Occipital lobe (tissue), 2 donors: ENCODE results near the gene NME5. TPM values are rescaled to one million over a fixed set of nuclear protein-coding genes. Genes with fewer than 3 reads are reported as not detected.
"Not testable (repeated sequence)": the region's sequence is repeated elsewhere in the genome, so short reads cannot be mapped to it uniquely, and the experiment has no call there.

Experiments
- DNase-seq: peaks from one replicate; lab custom pipeline; 2025; lab: John Stamatoyannopoulos, UW
- total RNA-seq: library from RNA; depleted of rRNA; stranded (reverse); fragments of >200 nt; gene quantifications from one replicate; pipeline ENCODE4 v1.2.3, GENCODE V29; 2014

Gene NME5
- total RNA-seq, result 9.4 TPM

GRCh38 chr5:138138949-138139780 is at the start of gene NME5:
NME5 (minus strand) TSS chr5:138139428; CDS start chr5:138138780, 648 bp downstream.
- DNase-seq, result peak; percentile 67

- DNase-seq, result no peak
Measured at GRCh38 chr5:138188626-138189025, 49.4 kb upstream of the NME5 start.

GRCh38 chr5:138186002-138186447 is 46.8 kb upstream of the NME5 start:
- DNase-seq, result no peak

GRCh38 chr5:138182808-138183207 is 43.6 kb upstream of the NME5 start:
- no peak for DNase-seq

- no peak for DNase-seq
Measured at GRCh38 chr5:138180841-138181240, 41.6 kb upstream of the NME5 start.

GRCh38 chr5:138180183-138180782 is 41.1 kb upstream of the NME5 start:
- DNase-seq, result no peak

- no peak for DNase-seq
Measured at GRCh38 chr5:138179277-138179857, 40.1 kb upstream of the NME5 start.

- DNase-seq, result peak; percentile 92
Measured at GRCh38 chr5:138178516-138179276, 39.5 kb upstream of the NME5 start, which contains the start of the genes BRD8 and KIF20A. BRD8 (minus strand) TSS chr5:138178630; CDS start chr5:138178614, 16 bp downstream. KIF20A (plus strand) TSS chr5:138179112; CDS start chr5:138179681, 569 bp downstream.

- no peak for DNase-seq
Measured at GRCh38 chr5:138177941-138178515, 38.8 kb upstream of the NME5 start.

- DNase-seq, result no peak
Measured at GRCh38 chr5:138170299-138170698, 31.1 kb upstream of the NME5 start.

- no peak for DNase-seq
Measured at GRCh38 chr5:138169124-138169523, 29.9 kb upstream of the NME5 start.

- DNase-seq, result no peak
Measured at GRCh38 chr5:138163721-138164120, 24.5 kb upstream of the NME5 start.

GRCh38 chr5:138160706-138161105 is 21.5 kb upstream of the NME5 start:
- no peak for DNase-seq

- no peak for DNase-seq
Measured at GRCh38 chr5:138159666-138160065, 20.4 kb upstream of the NME5 start.

- no peak for DNase-seq
Measured at GRCh38 chr5:138157626-138158025, 18.4 kb upstream of the NME5 start.

GRCh38 chr5:138155977-138156376 is 16.7 kb upstream of the NME5 start:
- not testable (repeated sequence) for DNase-seq

- DNase-seq, result no peak
Measured at GRCh38 chr5:138149530-138149929, 10.3 kb upstream of the NME5 start.

- DNase-seq, result no peak
Measured at GRCh38 chr5:138148811-138149210, 9.6 kb upstream of the NME5 start.

- not testable (repeated sequence) for DNase-seq
Measured at GRCh38 chr5:138143578-138143977, 4.3 kb upstream of the NME5 start.

GRCh38 chr5:138141734-138142133 is 2.5 kb upstream of the NME5 start:
- no peak for DNase-seq

GRCh38 chr5:138140268-138140667 is 1.0 kb upstream of the NME5 start:
- no peak for DNase-seq
